Globus pallidus (tissue), 1 donor: ENCODE measurements around the gene H2BK1.

ENCODE experiments used
- DNase-seq: peaks from one replicate; pipeline ENCODE4 v3.0.0-alpha.2; 2015; ENCODE audit warnings: low spot score

Gene H2BK1

GRCh38 chr7:151232091-151232916 is 22.0 kb upstream of the H2BK1 start, which contains the start of gene CHPF2:
Gene CHPF2, plus strand, starts transcription at chr7:151232483. Its CDS starts 1,529 bp downstream, at chr7:151234012.
- DNase-seq: peak; percentile 87

GRCh38 chr7:151231080-151231479 is 20.8 kb upstream of the H2BK1 start:
- DNase-seq: no peak

- no peak for DNase-seq
These were observed 19.0 kb upstream of the H2BK1 start for GRCh38 chr7:151229249-151229648.

- DNase-seq: no peak
These were observed 18.0 kb upstream of the H2BK1 start for GRCh38 chr7:151228024-151228866.

GRCh38 chr7:151226875-151227782 is 16.8 kb upstream of the H2BK1 start, which contains the start of gene ABCF2:
Gene ABCF2, minus strand, starts transcription at chr7:151227205. Its CDS starts 747 bp downstream, at chr7:151226458.
- peak; percentile 98 for DNase-seq

GRCh38 chr7:151226560-151226874 is 16.2 kb upstream of the H2BK1 start:
- no peak for DNase-seq

- no peak for DNase-seq
These were observed 15.7 kb upstream of the H2BK1 start for GRCh38 chr7:151225948-151226510.

- DNase-seq: no peak
These were observed 13.4 kb upstream of the H2BK1 start for GRCh38 chr7:151223728-151224127.

GRCh38 chr7:151218170-151218569 is 7.9 kb upstream of the H2BK1 start:
- no peak for DNase-seq

- no peak for DNase-seq
These were observed 5.1 kb upstream of the H2BK1 start for GRCh38 chr7:151215396-151215795.

- no peak for DNase-seq
These were observed 3.5 kb upstream of the H2BK1 start for GRCh38 chr7:151213826-151214225.

GRCh38 chr7:151212626-151213025 is 2.3 kb upstream of the H2BK1 start:
- DNase-seq: no peak

- DNase-seq: no peak
These were observed 976 bp upstream of the H2BK1 start for GRCh38 chr7:151211155-151211772.

GRCh38 chr7:151209588-151209987 is 700 bp downstream of the H2BK1 start:
- DNase-seq: no peak

- no peak for DNase-seq
These were observed 1.9 kb downstream of the H2BK1 start for GRCh38 chr7:151208253-151208862.

- DNase-seq: no peak
These were observed 2.5 kb downstream of the H2BK1 start for GRCh38 chr7:151207804-151208203.

GRCh38 chr7:151207315-151207714 is 3.0 kb downstream of the H2BK1 start:
- DNase-seq: no peak

GRCh38 chr7:151206914-151207313 is 3.4 kb downstream of the H2BK1 start:
- no peak for DNase-seq

GRCh38 chr7:151205730-151206129 is 4.6 kb downstream of the H2BK1 start:
- no peak for DNase-seq

GRCh38 chr7:151204383-151205032 is 5.8 kb downstream of the H2BK1 start:
- no peak for DNase-seq
